Amniotic stem cell (primary cell): Measurements from ENCODE around the gene HDAC10.
A peak's percentile ranks its signal among the peaks of the same experiment; 100 is the strongest.

ENCODE experiments used
- DNase-seq: peaks from one replicate; lab custom pipeline; 2025; lab: John Stamatoyannopoulos, UW

The HDAC10 gene

GRCh38 chr22:50250555-50251476 is at the start of gene HDAC10:
TSS of gene HDAC10 (minus strand) at chr22:50251265. CDS start at chr22:50251032, 233 bp downstream.
- DNase-seq = peak; percentile 71

GRCh38 chr22:50300620-50301257 is 49.7 kb upstream of the HDAC10 start:
- DNase-seq = no peak

GRCh38 chr22:50299785-50300619 is 48.9 kb upstream of the HDAC10 start:
- no peak for DNase-seq

- DNase-seq = no peak
Observed at GRCh38 chr22:50298937-50299784, 48.1 kb upstream of the HDAC10 start.

GRCh38 chr22:50298266-50298637 is 47.2 kb upstream of the HDAC10 start:
- no peak for DNase-seq

- DNase-seq = no peak
Observed at GRCh38 chr22:50297510-50298265, 46.6 kb upstream of the HDAC10 start.

- no peak for DNase-seq
Observed at GRCh38 chr22:50296658-50297490, 45.8 kb upstream of the HDAC10 start.

GRCh38 chr22:50294319-50294656 is 43.2 kb upstream of the HDAC10 start:
- no peak for DNase-seq

GRCh38 chr22:50293441-50294318 is 42.6 kb upstream of the HDAC10 start:
- DNase-seq = peak; percentile 55

- DNase-seq = no peak
Observed at GRCh38 chr22:50292643-50293440, 41.8 kb upstream of the HDAC10 start.

GRCh38 chr22:50289942-50290630 is 39.0 kb upstream of the HDAC10 start:
- DNase-seq = no peak

GRCh38 chr22:50289151-50289941 is 38.3 kb upstream of the HDAC10 start:
- no peak for DNase-seq

GRCh38 chr22:50287731-50288130 is 36.7 kb upstream of the HDAC10 start:
- DNase-seq = no peak

GRCh38 chr22:50286701-50287318 is 35.7 kb upstream of the HDAC10 start:
- DNase-seq = no peak

- no peak for DNase-seq
Observed at GRCh38 chr22:50286275-50286674, 35.2 kb upstream of the HDAC10 start.

- no peak for DNase-seq
Observed at GRCh38 chr22:50285568-50286229, 34.6 kb upstream of the HDAC10 start.
